Liver (tissue), 9 donors: ENCODE measurements around the gene TNFSF13. TPM values are rescaled to one million over a fixed set of nuclear protein-coding genes. Genes with fewer than 3 reads are reported as not detected.

Experiments
- DNase-seq: peaks from one replicate; pipeline ENCODE4 v3.0.0-alpha.2; 2017; ENCODE audit warnings: low spot score
- H3K27ac ChIP-seq, 2 donors: one replicate each; pipeline ENCODE4 v1.7.0; 2013; ENCODE audit warnings: inconsistent platforms in 2 of 2, low read length in 2 of 2, control low read depth in 1 of 2, low read depth in 1 of 2, mild to moderate bottlenecking in 1 of 2
- H3K27me3 ChIP-seq, 4 donors: one replicate each; pipeline versions ENCODE4 v1.6.1 to v1.7.0; 2013; ENCODE audit warnings: low read length in 3 of 4, inconsistent platforms in 1 of 4, mild to moderate bottlenecking in 1 of 4, moderate library complexity in 1 of 4; ENCODE audit not compliant: control insufficient read depth in 4 of 4, insufficient read depth in 4 of 4
- H3K36me3 ChIP-seq, 4 donors: one replicate each; pipeline versions ENCODE4 v1.6.1 to v1.7.0; 2013; ENCODE audit warnings: low read length in 3 of 4, mild to moderate bottlenecking in 3 of 4, low read depth in 1 of 4, moderate library complexity in 1 of 4; ENCODE audit not compliant: control insufficient read depth in 4 of 4, insufficient read depth in 3 of 4
- H3K4me1 ChIP-seq, 4 donors: one replicate each; pipeline versions ENCODE4 v1.6.1 to v1.7.0; 2013; ENCODE audit warnings: low read length in 3 of 4, mild to moderate bottlenecking in 3 of 4, moderate library complexity in 1 of 4; ENCODE audit not compliant: control insufficient read depth in 4 of 4, insufficient read depth in 4 of 4
- H3K4me3 ChIP-seq, 3 donors: one replicate each; pipeline versions ENCODE4 v1.6.1 to v1.7.0; 2013; ENCODE audit warnings: low read length in 3 of 3, control low read depth in 1 of 3, low read depth in 1 of 3, mild to moderate bottlenecking in 1 of 3
- H3K9ac ChIP-seq, 2 donors: one replicate each; pipeline ENCODE4 v1.7.0; 2013; ENCODE audit warnings: low read length in 2 of 2, mild to moderate bottlenecking in 2 of 2, moderate library complexity in 2 of 2, control low read depth in 1 of 2, low read depth in 1 of 2
- H3K9me3 ChIP-seq, 4 donors: one replicate each; pipeline versions ENCODE4 v1.6.1 to v1.7.0; 2013; ENCODE audit warnings: low read length in 3 of 4; ENCODE audit not compliant: control insufficient read depth in 4 of 4
- ATF3 ChIP-seq: IDR thresholded peaks from 2 replicates; pipeline ENCODE4 v1.6.1; 2016; ENCODE audit warnings: antibody characterized with exemption
- EGR1 ChIP-seq, 2 donors: IDR thresholded peaks; 2 replicates each; pipeline ENCODE4 v1.6.1; 2016 to 2018; ENCODE audit warnings: antibody characterized with exemption in 2 of 2, low read depth in 2 of 2
- FOXA2 ChIP-seq: IDR thresholded peaks from 2 replicates; pipeline ENCODE4 v1.6.1; 2016; ENCODE audit warnings: antibody characterized with exemption
- GABPA ChIP-seq, 2 donors: IDR thresholded peaks in 1 of 2; conservative IDR thresholded peaks in 1 of 2; 2 replicates each; pipeline ENCODE4 v1.6.1; 2016; ENCODE audit warnings: antibody characterized with exemption in 2 of 2, mild to moderate bottlenecking in 1 of 2, moderate library complexity in 1 of 2
- HNF4A ChIP-seq, 2 donors: conservative IDR thresholded peaks; 2 replicates each; pipeline ENCODE4 v1.6.1; 2016; ENCODE audit warnings: antibody characterized with exemption in 2 of 2, mild to moderate bottlenecking in 2 of 2
- HNF4G ChIP-seq: IDR thresholded peaks from 2 replicates; pipeline ENCODE4 v1.6.1; 2016; ENCODE audit warnings: antibody characterized with exemption
- MAX ChIP-seq: IDR thresholded peaks from 2 replicates; pipeline ENCODE4 v1.6.1; 2016; ENCODE audit warnings: antibody characterized with exemption
- NR2F2 ChIP-seq: IDR thresholded peaks from 2 replicates; pipeline ENCODE4 v1.6.1; 2016; ENCODE audit warnings: antibody characterized with exemption
- RAD21 ChIP-seq, 2 donors: IDR thresholded peaks; 2 replicates each; pipeline ENCODE4 v1.6.1; 2016; ENCODE audit warnings: antibody characterized with exemption in 2 of 2, mild to moderate bottlenecking in 2 of 2
- RXRA ChIP-seq, 2 donors: IDR thresholded peaks; 2 replicates each; pipeline ENCODE4 v1.6.1; 2017 to 2018; ENCODE audit warnings: antibody characterized with exemption in 2 of 2, mild to moderate bottlenecking in 1 of 2
- TAF1 ChIP-seq: conservative IDR thresholded peaks from 2 replicates; pipeline ENCODE4 v1.6.1; 2016; ENCODE audit warnings: antibody characterized with exemption, mild to moderate bottlenecking
- YY1 ChIP-seq: IDR thresholded peaks from 2 replicates; pipeline ENCODE4 v1.6.1; 2016; ENCODE audit warnings: antibody characterized with exemption, mild to moderate bottlenecking
- ZBTB33 ChIP-seq: IDR thresholded peaks from 2 replicates; pipeline ENCODE4 v1.6.1; 2016; ENCODE audit warnings: antibody characterized with exemption
- WGBS: extraction: QIAGEN DNeasy Blood & Tissue Kit; methylation state at CpG from one replicate; pipeline ENCODE4 v1.1.7; 2013; 5-methylcytosine and 5-hydroxymethylcytosine counted together
- polyA plus RNA-seq, 2 donors: library from polyadenylated mRNA; stranded (reverse) in 1 of 2; unstranded in 1 of 2; fragments of 200-250 nt in 1 of 2; fragments of >200 nt in 1 of 2; fragmentation: Nextera tagmentation in 1 of 2; extraction: Ambion mirVana in 1 of 2; gene quantifications; one replicate each; pipeline versions ENCODE4 v1.2.1 to v1.2.3, GENCODE V29; 2013 to 2015
- total RNA-seq, 2 donors: library from RNA; depleted of rRNA; stranded (reverse); fragments of >200 nt; gene quantifications; one replicate each; pipeline ENCODE4 v1.2.3, GENCODE V29; 2014
- TF ChIP-seq, protein P1 (sequence below): IDR thresholded peaks from 2 replicates; pipeline ENCODE4 v1.6.1; 2016; ENCODE audit warnings: antibody characterized with exemption, mild to moderate bottlenecking
- donor health status: healthy.
- donor health status: healthy.
- donor health status: healthy.
- donor health status: healthy.
- donor health status: healthy.

TNFSF13 gene
- total and polyA plus RNA-seq, 4 donors: 1.4 to 9.3 (median 4.5) TPM

DNA sequence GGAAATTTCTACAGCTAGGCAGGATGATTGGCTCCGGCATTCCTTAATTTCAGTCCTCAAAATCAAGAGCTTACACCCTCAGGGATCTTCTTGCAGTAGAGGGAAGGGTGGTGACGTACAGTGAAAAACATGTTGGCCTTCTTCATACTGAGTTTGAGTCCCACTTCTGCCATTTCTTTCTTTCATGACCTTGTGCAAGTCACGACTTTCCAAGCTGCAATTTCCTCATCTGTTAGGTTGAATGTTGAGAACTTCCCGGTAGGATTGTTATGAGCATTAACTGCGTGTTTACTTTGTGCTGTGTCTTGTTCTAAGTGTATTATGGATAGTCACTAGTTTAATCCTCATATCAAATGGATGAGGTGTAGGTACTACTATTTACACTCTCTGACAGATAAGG is 11.0 kb downstream of the TNFSF13 start:
- WGBS: 89% methylated on average over 5 of the region's 5 CpGs
- no peak for TF ChIP-seq EGR1 (IDR thresholded peaks at IDR 0.05; ENCODE audit: low read depth in 2 of 2)
- TF ChIP-seq HNF4A (conservative IDR thresholded peaks at IDR 0.05): no peak

DNA sequence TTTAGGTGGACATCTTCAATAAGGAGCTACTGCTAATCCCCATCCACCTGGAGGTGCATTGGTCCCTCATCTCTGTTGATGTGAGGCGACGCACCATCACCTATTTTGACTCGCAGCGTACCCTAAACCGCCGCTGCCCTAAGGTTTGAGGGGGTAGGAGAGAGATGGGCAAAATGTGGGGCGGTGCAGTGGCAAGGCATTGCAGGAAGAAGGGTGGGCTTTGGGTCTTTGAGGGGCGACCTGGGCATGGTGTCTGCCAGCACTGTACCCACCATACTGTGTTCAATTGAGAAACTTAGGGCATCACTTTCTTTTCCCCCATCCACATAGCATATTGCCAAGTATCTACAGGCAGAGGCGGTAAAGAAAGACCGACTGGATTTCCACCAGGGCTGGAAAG is 11.8 kb downstream of the TNFSF13 start:
- Histone ChIP-seq H3K27me3 (no peaks in the 10 kb centered on the region), H3K4me1 (peaks cover 3 to 24% (median 21%) of the 10 kb centered on the region in 4 donors), H3K36me3 (peaks cover 8 to 43% (median 25%) of the 10 kb centered on the region in 4 donors), H3K9ac (no peak overlapping the region), H3K27ac (no peak overlapping the region), H3K9me3 (no peaks in the 10 kb centered on the region), H3K4me3 (no peak overlapping the region)
- no peak for TF ChIP-seq ZBTB33
- no peak for TF ChIP-seq TAF1
- TF ChIP-seq, protein P1, sequence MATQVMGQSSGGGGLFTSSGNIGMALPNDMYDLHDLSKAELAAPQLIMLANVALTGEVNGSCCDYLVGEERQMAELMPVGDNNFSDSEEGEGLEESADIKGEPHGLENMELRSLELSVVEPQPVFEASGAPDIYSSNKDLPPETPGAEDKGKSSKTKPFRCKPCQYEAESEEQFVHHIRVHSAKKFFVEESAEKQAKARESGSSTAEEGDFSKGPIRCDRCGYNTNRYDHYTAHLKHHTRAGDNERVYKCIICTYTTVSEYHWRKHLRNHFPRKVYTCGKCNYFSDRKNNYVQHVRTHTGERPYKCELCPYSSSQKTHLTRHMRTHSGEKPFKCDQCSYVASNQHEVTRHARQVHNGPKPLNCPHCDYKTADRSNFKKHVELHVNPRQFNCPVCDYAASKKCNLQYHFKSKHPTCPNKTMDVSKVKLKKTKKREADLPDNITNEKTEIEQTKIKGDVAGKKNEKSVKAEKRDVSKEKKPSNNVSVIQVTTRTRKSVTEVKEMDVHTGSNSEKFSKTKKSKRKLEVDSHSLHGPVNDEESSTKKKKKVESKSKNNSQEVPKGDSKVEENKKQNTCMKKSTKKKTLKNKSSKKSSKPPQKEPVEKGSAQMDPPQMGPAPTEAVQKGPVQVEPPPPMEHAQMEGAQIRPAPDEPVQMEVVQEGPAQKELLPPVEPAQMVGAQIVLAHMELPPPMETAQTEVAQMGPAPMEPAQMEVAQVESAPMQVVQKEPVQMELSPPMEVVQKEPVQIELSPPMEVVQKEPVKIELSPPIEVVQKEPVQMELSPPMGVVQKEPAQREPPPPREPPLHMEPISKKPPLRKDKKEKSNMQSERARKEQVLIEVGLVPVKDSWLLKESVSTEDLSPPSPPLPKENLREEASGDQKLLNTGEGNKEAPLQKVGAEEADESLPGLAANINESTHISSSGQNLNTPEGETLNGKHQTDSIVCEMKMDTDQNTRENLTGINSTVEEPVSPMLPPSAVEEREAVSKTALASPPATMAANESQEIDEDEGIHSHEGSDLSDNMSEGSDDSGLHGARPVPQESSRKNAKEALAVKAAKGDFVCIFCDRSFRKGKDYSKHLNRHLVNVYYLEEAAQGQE: no peak
- TF ChIP-seq RXRA (IDR thresholded peaks at IDR 0.05): no peak
- no peak for TF ChIP-seq ATF3
- no peak for TF ChIP-seq YY1
- TF ChIP-seq HNF4A (conservative IDR thresholded peaks at IDR 0.05): no peak
- DNase-seq: no peak
- WGBS: 97% methylated on average over 10 of the region's 10 CpGs

More for the DNA sequence above, 11.0 kb downstream of the TNFSF13 start:
- DNase-seq: no peak
- Histone ChIP-seq H3K4me3 (no peak overlapping the region), H3K9ac (no peak overlapping the region), H3K27ac (no peak overlapping the region), H3K36me3 (peaks cover 5 to 43% (median 22%) of the 10 kb centered on the region in 4 donors), H3K9me3 (no peaks in the 10 kb centered on the region), H3K4me1 (peaks cover 0 to 16% (median 13%) of the 10 kb centered on the region in 4 donors), H3K27me3 (no peaks in the 10 kb centered on the region)

- WGBS: under 1% methylated on average over 11 of the region's 11 CpGs
- H3K9me3 ChIP-seq: no peaks in the 10 kb centered on the region
- H3K4me1 ChIP-seq: peaks cover 7 to 37% (median 31%) of the 10 kb centered on the region in 4 donors
- TF ChIP-seq FOXA2: no peak
- TF ChIP-seq YY1: peak; percentile 100
- TF ChIP-seq MAX: peak; percentile 99
- peak; percentile 60 for TF ChIP-seq NR2F2
- peak; percentile 24 to 29 for TF ChIP-seq RAD21 (IDR thresholded peaks at IDR 0.05)
- peak in 1 of 2 donors; percentile 97 for TF ChIP-seq GABPA (IDR thresholded peaks at IDR 0.05 in 1 of 2, conservative IDR thresholded peaks at IDR 0.05 in 1 of 2)
- TF ChIP-seq HNF4G: no peak
- peak in 1 of 2 donors; percentile 36 for TF ChIP-seq RXRA (IDR thresholded peaks at IDR 0.05)
- TF ChIP-seq HNF4A (conservative IDR thresholded peaks at IDR 0.05): no peak
- TF ChIP-seq ZBTB33: peak; percentile 74
- H3K36me3 ChIP-seq: peaks cover 13 to 53% (median 34%) of the 10 kb centered on the region in 4 donors
- no peak for DNase-seq
- H3K4me3 ChIP-seq: peak overlapping the region; percentile 37 to 79 (median 39)
- no peaks in the 10 kb centered on the region for H3K27me3 ChIP-seq
- H3K9ac ChIP-seq: peak overlapping the region in 1 of 2 donors; percentile 79
- peak overlapping the region; percentile 34 to 77 for H3K27ac ChIP-seq
Observed at GRCh38 chr17:7572338-7572587, 13.7 kb downstream of the TNFSF13 start.
